MCF 10A (cell line): ENCODE results near the gene PKDCC. TPM values are rescaled to one million over a fixed set of nuclear protein-coding genes. Genes with fewer than 3 reads are reported as not detected.

ENCODE experiments used
- BruUV-seq: library from RNA; stranded (reverse); fragments of 400-500 nt; replicated peaks from 2 replicates; lab custom pipeline; 2021; lab: Mats Ljungman, UMichigan
- CTCF ChIA-PET: fragments of 300-600 bp; sonication (Branson Sonifier 250); formaldehyde crosslinking; extraction: SDS; loops from one replicate; lab custom pipeline; 2021; ENCODE audit warnings: antibody characterized with exemption, inconsistent platforms; lab: Yijun Ruan, JAX
- POLR2A ChIA-PET: fragments of 300-600, 350-650 bp; sonication (Branson Sonifier 250); formaldehyde crosslinking; extraction: SDS; loops from one replicate; lab custom pipeline; 2020; ENCODE audit warnings: antibody characterized with exemption, inconsistent platforms; lab: Yijun Ruan, JAX
- DNase-seq: peaks from one replicate; pipeline ENCODE4 v3.0.0-alpha.2; 2018; ENCODE audit not compliant: unreplicated experiment
- H3K27ac Mint-ChIP-seq: one replicate; pipeline ENCODE4 v1.8.0; 2022; ENCODE audit warnings: mild to moderate bottlenecking, low read depth, mixed read lengths; ENCODE audit not compliant: unreplicated experiment
- H3K27me3 Mint-ChIP-seq: one replicate; pipeline ENCODE4 v1.8.0; 2022; ENCODE audit warnings: mixed read lengths; ENCODE audit not compliant: insufficient read depth, unreplicated experiment
- H3K36me3 Mint-ChIP-seq: one replicate; pipeline ENCODE4 v1.8.0; 2022; ENCODE audit warnings: mild to moderate bottlenecking, moderate library complexity, mixed read lengths; ENCODE audit not compliant: insufficient read depth, unreplicated experiment
- H3K4me1 Mint-ChIP-seq: one replicate; pipeline ENCODE4 v1.8.0; 2022; ENCODE audit warnings: mixed read lengths; ENCODE audit not compliant: insufficient read depth, unreplicated experiment
- H3K4me3 Mint-ChIP-seq: one replicate; pipeline ENCODE4 v1.8.0; 2022; ENCODE audit warnings: mild to moderate bottlenecking, moderate library complexity, mixed read lengths; ENCODE audit not compliant: unreplicated experiment
- H3K9me3 Mint-ChIP-seq: one replicate; pipeline ENCODE4 v1.8.0; 2022; ENCODE audit warnings: mixed read lengths; ENCODE audit not compliant: unreplicated experiment
- intact Hi-C: fragments of 100-400 bp; cut with micrococcal nuclease; formaldehyde crosslinking; loops from 2 replicates; pipeline ENCODE4 v1.14.1; 2022
- total RNA-seq: library from RNA; stranded (reverse); gene quantifications from 2 replicates; pipeline ENCODE4 v1.2.3, GENCODE V29; 2022
- TF ChIP-seq, protein P1 (sequence below): fragments of 200-600 bp; IDR thresholded peaks from one replicate; pipeline ENCODE4 v1.8.0; 2022; ENCODE audit warnings: antibody characterized with exemption, mild to moderate bottlenecking; ENCODE audit not compliant: unreplicated experiment

The PKDCC gene
- total RNA-seq, 1 experiment from 2014 or later, result 0.49 TPM

DNA sequence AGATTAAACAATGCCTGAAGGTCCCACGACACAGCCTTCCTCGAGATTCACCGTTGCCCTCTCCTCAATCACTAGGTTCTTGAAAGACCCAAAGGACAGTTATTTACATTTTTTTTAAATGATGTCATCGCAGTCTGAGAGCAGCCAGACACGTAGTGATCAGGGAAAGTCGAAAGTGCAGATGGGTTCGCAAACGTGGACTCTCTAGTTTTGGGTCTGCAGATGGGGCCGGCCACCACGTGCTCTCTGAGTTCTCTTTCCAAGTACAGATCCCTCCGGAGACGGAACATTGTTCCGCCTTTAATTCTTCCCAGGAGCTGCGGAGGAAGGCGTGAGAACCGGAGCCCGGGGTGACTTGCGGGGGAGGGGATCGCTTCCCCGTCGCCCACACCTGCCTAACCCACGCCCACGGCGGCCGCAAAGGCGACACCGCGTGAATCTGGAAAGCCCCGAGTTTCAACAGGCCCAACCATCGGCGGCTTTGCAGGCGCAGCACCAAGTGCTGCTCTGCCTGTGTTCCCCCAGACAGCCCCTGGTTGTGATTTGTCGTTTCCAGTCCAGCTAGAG is 54.3 kb downstream of the PKDCC start:
- H3K4me1 Mint-ChIP-seq, result no peaks in the 10 kb centered on the region
- TF ChIP-seq, protein P1, sequence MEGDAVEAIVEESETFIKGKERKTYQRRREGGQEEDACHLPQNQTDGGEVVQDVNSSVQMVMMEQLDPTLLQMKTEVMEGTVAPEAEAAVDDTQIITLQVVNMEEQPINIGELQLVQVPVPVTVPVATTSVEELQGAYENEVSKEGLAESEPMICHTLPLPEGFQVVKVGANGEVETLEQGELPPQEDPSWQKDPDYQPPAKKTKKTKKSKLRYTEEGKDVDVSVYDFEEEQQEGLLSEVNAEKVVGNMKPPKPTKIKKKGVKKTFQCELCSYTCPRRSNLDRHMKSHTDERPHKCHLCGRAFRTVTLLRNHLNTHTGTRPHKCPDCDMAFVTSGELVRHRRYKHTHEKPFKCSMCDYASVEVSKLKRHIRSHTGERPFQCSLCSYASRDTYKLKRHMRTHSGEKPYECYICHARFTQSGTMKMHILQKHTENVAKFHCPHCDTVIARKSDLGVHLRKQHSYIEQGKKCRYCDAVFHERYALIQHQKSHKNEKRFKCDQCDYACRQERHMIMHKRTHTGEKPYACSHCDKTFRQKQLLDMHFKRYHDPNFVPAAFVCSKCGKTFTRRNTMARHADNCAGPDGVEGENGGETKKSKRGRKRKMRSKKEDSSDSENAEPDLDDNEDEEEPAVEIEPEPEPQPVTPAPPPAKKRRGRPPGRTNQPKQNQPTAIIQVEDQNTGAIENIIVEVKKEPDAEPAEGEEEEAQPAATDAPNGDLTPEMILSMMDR, result no peak
- DNase-seq, result no peak
- H3K4me3 Mint-ChIP-seq, result no peak overlapping the region
- H3K27me3 Mint-ChIP-seq, result no peaks in the 10 kb centered on the region
- peaks cover 8% of the 10 kb centered on the region for H3K9me3 Mint-ChIP-seq
- H3K36me3 Mint-ChIP-seq, result no peaks in the 10 kb centered on the region
- ChIA-PET POLR2A (no interaction called here), CTCF (no interaction called here)
- no peak overlapping the region for H3K27ac Mint-ChIP-seq
- BruUV-seq, result no TSS peak
- intact Hi-C loops, result no loop called here

DNA sequence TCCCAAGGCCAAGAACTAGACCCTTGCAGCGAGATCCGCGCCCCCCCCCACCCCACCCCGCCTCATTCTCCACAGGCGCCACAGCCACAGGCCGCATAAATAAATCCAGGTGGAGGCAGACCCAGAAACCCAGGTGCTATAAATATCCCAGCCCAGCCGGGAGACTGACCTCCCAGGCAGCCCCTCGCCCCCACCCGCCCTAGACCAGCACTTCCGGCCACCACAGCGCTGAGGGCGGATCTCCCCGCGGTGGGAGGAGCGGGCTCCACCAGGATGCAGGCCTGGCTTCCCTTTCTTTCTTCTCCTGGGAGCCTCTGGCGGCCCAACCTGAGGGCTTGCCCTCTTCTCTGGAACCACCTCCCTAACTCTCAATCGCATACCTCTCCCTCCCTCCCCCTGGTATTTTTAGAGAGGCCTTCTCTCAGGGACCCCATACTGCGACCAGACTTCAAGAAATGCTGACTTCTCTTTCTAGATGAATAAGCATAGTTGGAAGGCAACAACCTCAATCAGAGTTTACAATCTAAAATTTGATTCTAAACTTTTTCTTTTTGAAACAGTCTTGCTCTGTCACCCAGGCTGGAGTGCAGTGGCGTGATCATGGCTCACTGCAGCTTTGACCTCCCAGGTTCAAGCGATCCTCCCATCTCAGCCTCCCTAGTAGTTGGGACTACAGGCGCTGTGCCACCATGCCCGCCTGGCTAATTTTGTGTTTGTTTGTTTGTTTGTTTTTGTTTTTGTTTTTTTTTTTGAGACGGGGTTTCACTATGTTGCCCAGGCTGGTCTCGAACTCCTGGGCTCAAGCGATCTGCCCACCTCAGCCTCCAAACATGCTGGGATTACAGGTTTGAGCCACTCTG is 55.0 kb downstream of the PKDCC start:
- Mint-ChIP-seq H3K36me3 (no peaks in the 10 kb centered on the region), H3K9me3 (peaks cover 8% of the 10 kb centered on the region), H3K27me3 (no peaks in the 10 kb centered on the region), H3K27ac (no peak overlapping the region), H3K4me3 (no peak overlapping the region), H3K4me1 (no peaks in the 10 kb centered on the region)
- POLR2A ChIA-PET, result no interaction called here
- no TSS peak for BruUV-seq
- no peak for DNase-seq
- intact Hi-C loops, result no loop called here
- CTCF ChIA-PET, result no interaction called here
- TF ChIP-seq, protein P1, result no peak

- CTCF ChIA-PET, result no interaction called here
Observed at GRCh38 chr2:42103829-42104228, 56.0 kb downstream of the PKDCC start.

GRCh38 chr2:42104621-42105020 is 56.8 kb downstream of the PKDCC start:
- DNase-seq, result no peak
- H3K27me3 Mint-ChIP-seq, result no peaks in the 10 kb centered on the region
- H3K27ac Mint-ChIP-seq, result no peak overlapping the region
- TF ChIP-seq, protein P1, result no peak
- peaks cover 8% of the 10 kb centered on the region for H3K9me3 Mint-ChIP-seq
- intact Hi-C loops, result no loop called here
- no peaks in the 10 kb centered on the region for H3K36me3 Mint-ChIP-seq
- CTCF ChIA-PET, result no interaction called here
- H3K4me3 Mint-ChIP-seq, result no peak overlapping the region
- no peaks in the 10 kb centered on the region for H3K4me1 Mint-ChIP-seq
- BruUV-seq, result no TSS peak
- POLR2A ChIA-PET, result interaction anchor here (0.9 kb wide), 1 partner anchor 162 kb away, joined by 4 read pairs; no protein-coding TSS in a partner anchor

More at GRCh38 chr2:42103829-42104228, 56.0 kb downstream of the PKDCC start:
- no peaks in the 10 kb centered on the region for H3K27me3 Mint-ChIP-seq
- POLR2A ChIA-PET, result no interaction called here
- no peak overlapping the region for H3K4me3 Mint-ChIP-seq
- no TSS peak for BruUV-seq
- no peak for DNase-seq
- TF ChIP-seq, protein P1, result no peak
- no peak overlapping the region for H3K27ac Mint-ChIP-seq
- H3K4me1 Mint-ChIP-seq, result no peaks in the 10 kb centered on the region
- H3K9me3 Mint-ChIP-seq, result peaks cover 8% of the 10 kb centered on the region
- H3K36me3 Mint-ChIP-seq, result no peaks in the 10 kb centered on the region
- intact Hi-C loops, result no loop called here
